ENCODE measurements around the gene PCDH11Y.
"Not testable (repeated sequence)": the region's sequence is repeated elsewhere in the genome, so short reads cannot be mapped to it uniquely, and the experiment has no call there.

DNA sequence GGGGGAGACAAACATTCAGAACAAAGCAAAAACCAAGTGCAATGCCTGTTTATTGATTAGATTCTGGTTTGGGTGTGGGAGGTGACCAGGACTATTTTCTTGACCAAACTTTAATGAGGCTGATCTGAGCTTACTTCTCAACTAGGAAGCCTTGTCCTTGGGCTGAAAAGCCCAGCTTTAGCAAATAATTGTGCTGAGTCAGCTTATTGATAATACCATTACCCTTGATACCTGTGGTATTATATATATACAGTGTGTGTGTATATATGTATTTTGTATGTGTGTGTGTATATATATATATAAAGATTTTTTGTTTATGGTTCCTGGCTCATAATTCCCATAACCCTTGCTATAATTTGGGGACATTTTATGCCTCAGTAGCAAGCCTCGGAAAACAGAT lies 776.4 kb downstream of the PCDH11Y start:
- TF ChIP-seq, protein P1, sequence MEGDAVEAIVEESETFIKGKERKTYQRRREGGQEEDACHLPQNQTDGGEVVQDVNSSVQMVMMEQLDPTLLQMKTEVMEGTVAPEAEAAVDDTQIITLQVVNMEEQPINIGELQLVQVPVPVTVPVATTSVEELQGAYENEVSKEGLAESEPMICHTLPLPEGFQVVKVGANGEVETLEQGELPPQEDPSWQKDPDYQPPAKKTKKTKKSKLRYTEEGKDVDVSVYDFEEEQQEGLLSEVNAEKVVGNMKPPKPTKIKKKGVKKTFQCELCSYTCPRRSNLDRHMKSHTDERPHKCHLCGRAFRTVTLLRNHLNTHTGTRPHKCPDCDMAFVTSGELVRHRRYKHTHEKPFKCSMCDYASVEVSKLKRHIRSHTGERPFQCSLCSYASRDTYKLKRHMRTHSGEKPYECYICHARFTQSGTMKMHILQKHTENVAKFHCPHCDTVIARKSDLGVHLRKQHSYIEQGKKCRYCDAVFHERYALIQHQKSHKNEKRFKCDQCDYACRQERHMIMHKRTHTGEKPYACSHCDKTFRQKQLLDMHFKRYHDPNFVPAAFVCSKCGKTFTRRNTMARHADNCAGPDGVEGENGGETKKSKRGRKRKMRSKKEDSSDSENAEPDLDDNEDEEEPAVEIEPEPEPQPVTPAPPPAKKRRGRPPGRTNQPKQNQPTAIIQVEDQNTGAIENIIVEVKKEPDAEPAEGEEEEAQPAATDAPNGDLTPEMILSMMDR (IDR thresholded peaks at IDR 0.05) = not testable (repeated sequence)
- TF ChIP-seq POLR2AphosphoS5, POLR2A (IDR thresholded peaks at IDR 0.05): not testable (repeated sequence)

Data from breast epithelium (tissue), 3 donors.